CD14-positive monocyte (primary cell): ENCODE data around the gene BTBD7. TPM values are rescaled to one million over a fixed set of nuclear protein-coding genes. Genes with fewer than 3 reads are reported as not detected.

ENCODE experiments used
- DNase-seq, 3 donors: peaks; one replicate each; pipeline ENCODE4 v3.0.0-alpha.2; 2011 to 2022
- H2AFZ ChIP-seq: 2 replicates; pipeline ENCODE4 v1.6.0; 2012; ENCODE audit warnings: mild to moderate bottlenecking, low read depth, low read length, inconsistent platforms; ENCODE audit not compliant: insufficient read depth, poor library complexity, severe bottlenecking
- H3K27ac ChIP-seq, 2 donors: 1 replicate in 1 of 2; 2 replicates in 1 of 2; pipeline ENCODE4 v1.5.1; 2012 to 2013; ENCODE audit warnings: low read length in 2 of 2, control low read depth in 1 of 2, inconsistent platforms in 1 of 2, low read depth in 1 of 2, mild to moderate bottlenecking in 1 of 2
- H3K27me3 ChIP-seq, 2 donors: one replicate each; pipeline versions ENCODE4 v1.6.0 to v1.6.1; 2011 to 2013; ENCODE audit warnings: low read length in 2 of 2; ENCODE audit not compliant: control insufficient read depth in 2 of 2, insufficient read depth in 2 of 2
- H3K36me3 ChIP-seq, 2 donors: replicated peaks in 1 of 2; 1 replicate in 1 of 2; 2 replicates in 1 of 2; pipeline versions ENCODE4 v1.5.1 to v1.6.1; 2012 to 2013; ENCODE audit warnings: low read length in 2 of 2, control low read depth in 1 of 2, inconsistent platforms in 1 of 2, mild to moderate bottlenecking in 1 of 2; ENCODE audit not compliant: insufficient read depth in 2 of 2, control insufficient read depth in 1 of 2
- H3K4me1 ChIP-seq, 2 donors: 1 replicate in 1 of 2; 2 replicates in 1 of 2; pipeline versions ENCODE4 v1.5.1 to v1.6.1; 2012 to 2013; ENCODE audit warnings: low read length in 2 of 2, control low read depth in 1 of 2, inconsistent platforms in 1 of 2, mild to moderate bottlenecking in 1 of 2, moderate library complexity in 1 of 2; ENCODE audit not compliant: insufficient read depth in 2 of 2, control insufficient read depth in 1 of 2
- H3K4me2 ChIP-seq: replicated peaks from 2 replicates; pipeline ENCODE3; 2012; ENCODE audit warnings: low read length, moderate library complexity, mild to moderate bottlenecking; ENCODE audit not compliant: poor library complexity, severe bottlenecking; ENCODE audit errors: extremely low read depth
- H3K4me3 ChIP-seq, 3 experiments: fragments of 200-600 bp in 1 of 3; sonication (generic) in 1 of 3; replicated peaks in 1 of 3; 1 replicate in 2 of 3; 2 replicates in 1 of 3; pipeline ENCODE4 v1.5.1; 2011 to 2013; ENCODE audit warnings: low read length in 3 of 3, mild to moderate bottlenecking in 3 of 3, control low read depth in 2 of 3, low read depth in 2 of 3, inconsistent platforms in 1 of 3, moderate library complexity in 1 of 3
- H3K79me2 ChIP-seq: 2 replicates; pipeline ENCODE4 v1.6.0; 2012; ENCODE audit warnings: mild to moderate bottlenecking, control low read depth, inconsistent platforms, low read length, moderate library complexity; ENCODE audit not compliant: insufficient read depth
- H3K9ac ChIP-seq: 2 replicates; pipeline ENCODE4 v1.6.0; 2017; ENCODE audit warnings: low read length, mild to moderate bottlenecking; ENCODE audit not compliant: insufficient read depth, poor library complexity, severe bottlenecking
- H3K9me3 ChIP-seq, 2 donors: replicated peaks in 1 of 2; 1 replicate in 1 of 2; 2 replicates in 1 of 2; pipeline versions ENCODE4 v1.5.1 to v1.6.1; 2012 to 2013; ENCODE audit warnings: low read length in 2 of 2, control low read depth in 1 of 2; ENCODE audit not compliant: control insufficient read depth in 1 of 2, insufficient read depth in 1 of 2
- H4K20me1 ChIP-seq: 2 replicates; pipeline ENCODE4 v1.6.0; 2012; ENCODE audit warnings: mild to moderate bottlenecking, low read length, control low read depth, moderate library complexity; ENCODE audit not compliant: insufficient read depth
- H3K27ac Mint-ChIP-seq, 7 donors: one replicate each; pipeline ENCODE4 v1.8.0; 2020; ENCODE audit warnings: mild to moderate bottlenecking in 7 of 7, mixed read lengths in 7 of 7, moderate library complexity in 6 of 7, inconsistent platforms in 2 of 7
- H3K27me3 Mint-ChIP-seq, 3 donors: one replicate each; pipeline ENCODE4 v1.8.0; 2021 to 2022; ENCODE audit warnings: low read depth in 3 of 3, mild to moderate bottlenecking in 3 of 3, mixed read lengths in 3 of 3, moderate library complexity in 3 of 3, inconsistent platforms in 1 of 3
- H3K36me3 Mint-ChIP-seq, 2 donors: one replicate each; pipeline ENCODE4 v1.8.0; 2020; ENCODE audit warnings: mixed read lengths in 2 of 2, inconsistent platforms in 1 of 2, mild to moderate bottlenecking in 1 of 2
- H3K4me1 Mint-ChIP-seq: one replicate; pipeline ENCODE4 v1.8.0; 2020; ENCODE audit warnings: mild to moderate bottlenecking, mixed read lengths
- H3K4me3 Mint-ChIP-seq, 2 donors: one replicate each; pipeline ENCODE4 v1.8.0; 2020; ENCODE audit warnings: mild to moderate bottlenecking in 2 of 2, mixed read lengths in 2 of 2, moderate library complexity in 1 of 2
- H3K9me3 Mint-ChIP-seq, 7 donors: one replicate each; pipeline ENCODE4 v1.8.0; 2020 to 2022; ENCODE audit warnings: mixed read lengths in 7 of 7, mild to moderate bottlenecking in 6 of 7, moderate library complexity in 6 of 7, inconsistent platforms in 2 of 7
- CTCF ChIP-seq: fragments of 200-600 bp; IDR thresholded peaks from one replicate; pipeline ENCODE4 v1.8.0; 2022; ENCODE audit warnings: antibody characterized with exemption, mild to moderate bottlenecking
- WGBS: methylation state at CpG from one replicate; pipeline ENCODE4 v1.1.5; 2013; ENCODE audit warnings: missing lambda C conversion rate; ENCODE audit not compliant: insufficient coverage; 5-methylcytosine and 5-hydroxymethylcytosine counted together
- intact Hi-C, 2 donors: fragments of 100-400 bp; cut with micrococcal nuclease; formaldehyde crosslinking; loops; one replicate each; pipeline versions ENCODE4 v1.15.0 to v1.15.1; 2023
- polyA plus RNA-seq, 3 donors: library from polyadenylated mRNA; depleted of rRNA in 1 of 3; unstranded in 2 of 3; stranded (reverse) in 1 of 3; fragments of 300-500 nt in 2 of 3; fragments of >200 nt in 1 of 3; fragmentation: Illumina TruSeq in 2 of 3; gene quantifications; 1 replicate in 2 of 3; 2 replicates in 1 of 3; pipeline ENCODE4 v1.2.3, GENCODE V29; 2012 to 2021

The BTBD7 gene
- polyA plus RNA-seq, 3 donors = 8.3 to 8.6 (median 8.5) TPM

DNA sequence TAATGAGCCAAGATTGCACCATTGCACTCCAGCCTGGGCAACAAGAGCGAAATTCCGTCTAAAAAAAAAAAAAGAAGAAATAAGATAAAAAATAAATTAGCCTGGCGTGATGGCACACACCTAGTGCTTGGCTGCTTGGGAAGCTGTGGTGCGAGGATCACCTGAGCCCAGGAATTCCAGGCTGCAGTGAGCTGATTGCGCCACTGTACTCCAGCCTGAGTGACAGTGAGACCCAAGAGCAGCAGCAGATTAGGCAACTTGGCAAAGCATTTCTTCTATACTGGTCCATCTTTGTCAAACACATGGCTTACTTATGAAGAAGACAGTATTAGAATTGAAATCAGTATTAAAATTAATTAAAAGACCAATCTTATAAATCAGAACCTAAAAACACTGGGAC lies 132.3 kb downstream of the BTBD7 start:
- Histone ChIP-seq H3K27me3 (no peaks in the 10 kb centered on the region), H3K9ac (no peak overlapping the region), H3K27ac (no peak overlapping the region), H3K4me1 (peaks cover under 1 to 4% of the 10 kb centered on the region in 2 donors), H4K20me1 (peaks cover 14% of the 10 kb centered on the region), H2AFZ (no peak overlapping the region), H3K9me3 (no peaks in the 10 kb centered on the region), H3K79me2 (peaks cover 32% of the 10 kb centered on the region), H3K4me2 (no peak overlapping the region), H3K36me3 (peaks cover 9 to 17% of the 10 kb centered on the region in 2 donors), H3K4me3 (no peak overlapping the region)
- Mint-ChIP-seq H3K9me3 (no peaks in the 10 kb centered on the region), H3K4me1 (peaks cover 12% of the 10 kb centered on the region), H3K27me3 (peaks cover 0 to 1% (median 0%) of the 10 kb centered on the region in 3 donors), H3K4me3 (no peak overlapping the region), H3K36me3 (peaks cover 16 to 32% of the 10 kb centered on the region in 2 donors), H3K27ac (no peak overlapping the region)
- DNase-seq = no peak
- intact Hi-C loops = loop anchor here (10.0 kb wide), 1 partner anchor 134 kb away; the partner anchor contains the start of gene BTBD7 (in 2 of the 2)
- TF ChIP-seq CTCF = no peak
- 85% methylated on average over 5 of the region's 5 CpGs for WGBS

GRCh38 chr14:93199031-93199430 lies 133.8 kb downstream of the BTBD7 start:
- H3K4me1 Mint-ChIP-seq = no peaks in the 10 kb centered on the region
- H3K36me3 Mint-ChIP-seq = peaks cover 15 to 29% of the 10 kb centered on the region in 2 donors
- no peaks in the 10 kb centered on the region for H3K27me3 Mint-ChIP-seq
- H3K9me3 ChIP-seq = no peaks in the 10 kb centered on the region
- H3K27me3 ChIP-seq = no peaks in the 10 kb centered on the region
- no peak overlapping the region for H3K27ac ChIP-seq
- H3K27ac Mint-ChIP-seq = no peak overlapping the region
- intact Hi-C loops = no loop called here
- no peak overlapping the region for H3K4me3 ChIP-seq
- H3K79me2 ChIP-seq = peaks cover 16% of the 10 kb centered on the region
- no peak for TF ChIP-seq CTCF
- no peaks in the 10 kb centered on the region for H4K20me1 ChIP-seq
- no peak overlapping the region for H3K4me3 Mint-ChIP-seq
- no peak overlapping the region for H3K9ac ChIP-seq
- H3K36me3 ChIP-seq = peaks cover 9 to 17% of the 10 kb centered on the region in 2 donors
- DNase-seq = no peak
- H3K4me1 ChIP-seq = no peaks in the 10 kb centered on the region
- no peaks in the 10 kb centered on the region for H3K9me3 Mint-ChIP-seq
- H3K4me2 ChIP-seq = no peak overlapping the region
- no peak overlapping the region for H2AFZ ChIP-seq
- 98% methylated on average over 4 of the region's 4 CpGs for WGBS
